MM.1S (cell line): Measurements from ENCODE around the gene TRAIP.
A peak's percentile ranks its signal among the peaks of the same experiment; 100 is the strongest.

ENCODE experiments used
- DNase-seq: peaks from one replicate; pipeline ENCODE4 v3.0.0-alpha.2; 2015
- H2AFZ ChIP-seq: fragments of 300-600 bp; sonication (generic); 2 replicates; pipeline ENCODE4 v1.6.0; 2016; ENCODE audit warnings: antibody characterized with exemption, low read length
- H3F3A ChIP-seq: fragments of 300-600 bp; sonication (generic); 2 replicates; pipeline ENCODE4 v1.6.1; 2016; ENCODE audit warnings: mild to moderate bottlenecking, antibody characterized with exemption, low read length, moderate library complexity, mixed read lengths; ENCODE audit not compliant: insufficient read depth
- H3K27ac ChIP-seq: fragments of 300-600 bp; sonication (generic); 2 replicates; pipeline ENCODE4 v1.5.1; 2016; ENCODE audit warnings: mild to moderate bottlenecking, low read length
- H3K27me3 ChIP-seq: fragments of 300-600 bp; sonication (generic); replicated peaks from 2 replicates; pipeline ENCODE4 v1.6.0; 2016; ENCODE audit warnings: low read length; ENCODE audit not compliant: insufficient read depth
- H3K36me3 ChIP-seq: fragments of 300-600 bp; sonication (generic); replicated peaks from 2 replicates; pipeline ENCODE4 v1.6.1; 2016; ENCODE audit warnings: mild to moderate bottlenecking, low read length, mixed read lengths; ENCODE audit not compliant: insufficient read depth
- H3K4me1 ChIP-seq: fragments of 300-600 bp; sonication (generic); 2 replicates; pipeline ENCODE4 v1.6.1; 2016; ENCODE audit warnings: low read length, mixed read lengths
- H3K4me2 ChIP-seq: fragments of 300-600 bp; sonication (generic); 2 replicates; pipeline ENCODE4 v1.6.0; 2016; ENCODE audit warnings: low read depth, low read length
- H3K4me3 ChIP-seq: fragments of 300-600 bp; sonication (generic); 2 replicates; pipeline ENCODE4 v1.5.1; 2016; ENCODE audit warnings: low read length, mixed read lengths
- H3K79me2 ChIP-seq: fragments of 300-600 bp; sonication (generic); 2 replicates; pipeline ENCODE4 v1.6.1; 2016; ENCODE audit warnings: mixed run types, low read length, mixed read lengths
- H3K9ac ChIP-seq: fragments of 300-600 bp; sonication (generic); 2 replicates; pipeline ENCODE4 v1.6.1; 2016; ENCODE audit warnings: low read length, mixed read lengths
- H3K9me2 ChIP-seq: fragments of 300-600 bp; sonication (generic); replicated peaks from 2 replicates; pipeline ENCODE4 v1.6.1; 2016; ENCODE audit warnings: mild to moderate bottlenecking, low read length, mixed read lengths; ENCODE audit not compliant: insufficient read depth
- H3K9me3 ChIP-seq: fragments of 300-600 bp; sonication (generic); replicated peaks from 2 replicates; pipeline ENCODE4 v1.6.1; 2016; ENCODE audit warnings: mild to moderate bottlenecking, low read length, mixed read lengths; ENCODE audit not compliant: insufficient read depth
- H4K20me1 ChIP-seq: fragments of 300-600 bp; sonication (generic); 2 replicates; pipeline ENCODE4 v1.6.1; 2016; ENCODE audit warnings: mild to moderate bottlenecking, low read length, moderate library complexity, mixed read lengths; ENCODE audit not compliant: insufficient read depth
- EZH2 ChIP-seq: fragments of 300-600 bp; sonication (generic); optimal IDR thresholded peaks from 2 replicates; pipeline ENCODE3; 2017; ENCODE audit warnings: low read depth, mild to moderate bottlenecking, antibody characterized with exemption, low read length, mixed read lengths
- EZH2phosphoT487 ChIP-seq: fragments of 300-600 bp; sonication (generic); IDR thresholded peaks from 2 replicates; pipeline ENCODE4 v1.6.1; 2018; ENCODE audit warnings: antibody characterized with exemption, low read length
- TF ChIP-seq, protein P1 (sequence below): fragments of 300-600 bp; sonication (generic); IDR thresholded peaks from 2 replicates; pipeline ENCODE4 v1.5.1; 2016; ENCODE audit warnings: antibody characterized with exemption, low read length, mixed read lengths

The TRAIP gene

DNA sequence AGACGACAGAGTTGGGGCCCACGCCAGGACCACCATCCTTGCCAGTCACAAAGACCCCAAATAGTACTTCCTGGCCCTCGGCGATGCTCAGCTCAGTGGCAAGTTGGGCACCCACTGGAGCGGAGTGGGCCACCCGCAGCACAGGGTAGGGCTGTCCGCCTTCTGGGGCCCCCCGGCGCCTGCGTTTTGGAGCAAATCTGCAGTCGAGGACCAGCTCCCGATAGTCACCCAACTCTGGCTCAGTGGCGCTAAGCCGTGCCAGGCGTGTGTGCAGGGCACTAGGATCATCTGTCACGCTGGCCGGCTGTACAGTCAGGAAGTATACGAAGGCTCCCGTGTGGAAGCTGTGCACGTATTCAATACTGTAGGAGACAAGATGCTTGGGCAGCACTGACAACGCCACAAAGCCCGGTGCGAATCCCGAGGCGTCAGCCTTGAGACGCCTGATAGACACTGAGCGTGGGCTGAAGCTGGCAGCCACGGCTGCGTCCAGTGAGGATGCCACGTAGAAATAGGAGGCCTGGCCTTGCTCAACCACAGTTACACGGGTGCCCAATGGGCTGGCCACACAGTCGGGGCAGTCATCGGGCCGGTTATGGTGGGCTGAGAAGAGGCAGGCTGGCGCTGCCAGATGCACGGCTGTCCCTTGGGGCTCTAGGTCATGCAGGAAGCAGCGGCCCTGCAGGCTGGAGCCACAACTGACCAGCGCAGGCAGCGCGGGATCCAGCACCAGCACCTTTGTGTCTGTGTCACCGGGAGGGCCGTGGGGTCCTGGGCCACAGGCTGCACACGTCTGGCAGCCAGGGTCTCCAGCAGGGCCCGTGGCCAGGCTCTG lies 46.4 kb upstream of the TRAIP start:
- no peaks in the 10 kb centered on the region for H3K9me3 ChIP-seq
- H3K4me1 ChIP-seq = peaks cover 26% of the 10 kb centered on the region
- no peaks in the 10 kb centered on the region for H3K79me2 ChIP-seq
- no peaks in the 10 kb centered on the region for H3K9me2 ChIP-seq
- no peak for DNase-seq
- H3K4me3 ChIP-seq = no peak overlapping the region
- H3K27me3 ChIP-seq = no peaks in the 10 kb centered on the region
- H3K36me3 ChIP-seq = no peaks in the 10 kb centered on the region
- H3K9ac ChIP-seq = no peak overlapping the region
- H2AFZ ChIP-seq = no peak overlapping the region
- no peaks in the 10 kb centered on the region for H3F3A ChIP-seq
- TF ChIP-seq, protein P1, sequence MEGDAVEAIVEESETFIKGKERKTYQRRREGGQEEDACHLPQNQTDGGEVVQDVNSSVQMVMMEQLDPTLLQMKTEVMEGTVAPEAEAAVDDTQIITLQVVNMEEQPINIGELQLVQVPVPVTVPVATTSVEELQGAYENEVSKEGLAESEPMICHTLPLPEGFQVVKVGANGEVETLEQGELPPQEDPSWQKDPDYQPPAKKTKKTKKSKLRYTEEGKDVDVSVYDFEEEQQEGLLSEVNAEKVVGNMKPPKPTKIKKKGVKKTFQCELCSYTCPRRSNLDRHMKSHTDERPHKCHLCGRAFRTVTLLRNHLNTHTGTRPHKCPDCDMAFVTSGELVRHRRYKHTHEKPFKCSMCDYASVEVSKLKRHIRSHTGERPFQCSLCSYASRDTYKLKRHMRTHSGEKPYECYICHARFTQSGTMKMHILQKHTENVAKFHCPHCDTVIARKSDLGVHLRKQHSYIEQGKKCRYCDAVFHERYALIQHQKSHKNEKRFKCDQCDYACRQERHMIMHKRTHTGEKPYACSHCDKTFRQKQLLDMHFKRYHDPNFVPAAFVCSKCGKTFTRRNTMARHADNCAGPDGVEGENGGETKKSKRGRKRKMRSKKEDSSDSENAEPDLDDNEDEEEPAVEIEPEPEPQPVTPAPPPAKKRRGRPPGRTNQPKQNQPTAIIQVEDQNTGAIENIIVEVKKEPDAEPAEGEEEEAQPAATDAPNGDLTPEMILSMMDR = no peak
- TF ChIP-seq EZH2 (no peak), EZH2phosphoT487 (no peak)
- no peak overlapping the region for H3K4me2 ChIP-seq
- no peaks in the 10 kb centered on the region for H4K20me1 ChIP-seq
- no peak overlapping the region for H3K27ac ChIP-seq

DNA sequence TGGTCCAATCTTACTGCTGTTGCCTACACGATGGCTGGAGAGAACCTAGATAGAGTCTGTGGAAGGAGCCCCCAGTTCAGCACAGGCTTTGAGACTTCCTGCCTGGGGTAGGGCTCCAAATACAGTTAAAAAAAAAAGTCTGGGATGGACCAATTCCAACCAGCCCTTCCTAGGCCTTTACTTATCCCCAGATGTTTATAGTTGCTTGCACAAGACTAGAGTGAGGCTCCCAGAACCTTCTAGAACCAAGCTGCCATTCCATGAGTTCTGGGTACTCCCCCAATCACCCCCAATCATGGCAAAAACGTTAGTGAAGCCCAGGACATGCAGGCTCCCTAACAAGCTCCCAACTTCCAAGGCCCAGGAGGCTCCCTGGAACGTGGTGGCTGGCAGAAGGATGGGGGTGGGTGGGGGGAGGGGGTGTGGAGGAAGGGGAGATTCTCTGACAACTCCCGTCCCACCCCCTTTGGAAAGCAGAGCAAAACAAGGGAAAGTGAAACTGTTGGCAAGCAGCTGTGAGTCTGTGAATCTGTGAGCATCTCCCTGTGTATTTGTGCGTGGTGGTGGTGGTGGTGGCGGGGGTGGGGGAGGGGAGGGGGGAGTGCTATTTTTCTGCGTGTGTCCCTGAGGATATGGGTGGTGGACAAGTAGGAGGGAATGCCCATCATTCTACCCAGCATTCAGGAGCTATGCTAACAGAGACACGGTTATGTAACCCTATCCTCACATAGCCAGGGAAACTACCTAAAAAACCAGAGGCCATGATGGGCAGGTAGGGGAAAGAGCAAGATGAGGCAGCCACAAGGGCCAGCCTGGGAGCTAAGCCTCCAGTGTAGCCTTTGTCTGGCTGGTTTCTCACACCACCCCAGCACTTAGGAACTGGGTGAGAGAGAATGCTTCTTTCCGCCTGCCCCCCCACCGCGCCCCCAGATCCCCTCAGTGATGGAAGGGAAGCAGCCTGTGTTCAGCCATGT lies 45.3 kb upstream of the TRAIP start:
- Histone ChIP-seq H4K20me1 (no peaks in the 10 kb centered on the region), H3K27ac (no peak overlapping the region), H3K27me3 (no peaks in the 10 kb centered on the region), H3K4me3 (no peak overlapping the region), H3K9me3 (no peaks in the 10 kb centered on the region), H3K4me1 (peaks cover 26% of the 10 kb centered on the region), H3K4me2 (no peak overlapping the region), H3K9ac (no peak overlapping the region), H3K36me3 (no peaks in the 10 kb centered on the region), H3F3A (no peaks in the 10 kb centered on the region), H3K79me2 (no peaks in the 10 kb centered on the region), H3K9me2 (no peaks in the 10 kb centered on the region), H2AFZ (no peak overlapping the region)
- DNase-seq = no peak
- TF ChIP-seq EZH2phosphoT487 (no peak), EZH2 (no peak)
- TF ChIP-seq, protein P1 = no peak

DNA sequence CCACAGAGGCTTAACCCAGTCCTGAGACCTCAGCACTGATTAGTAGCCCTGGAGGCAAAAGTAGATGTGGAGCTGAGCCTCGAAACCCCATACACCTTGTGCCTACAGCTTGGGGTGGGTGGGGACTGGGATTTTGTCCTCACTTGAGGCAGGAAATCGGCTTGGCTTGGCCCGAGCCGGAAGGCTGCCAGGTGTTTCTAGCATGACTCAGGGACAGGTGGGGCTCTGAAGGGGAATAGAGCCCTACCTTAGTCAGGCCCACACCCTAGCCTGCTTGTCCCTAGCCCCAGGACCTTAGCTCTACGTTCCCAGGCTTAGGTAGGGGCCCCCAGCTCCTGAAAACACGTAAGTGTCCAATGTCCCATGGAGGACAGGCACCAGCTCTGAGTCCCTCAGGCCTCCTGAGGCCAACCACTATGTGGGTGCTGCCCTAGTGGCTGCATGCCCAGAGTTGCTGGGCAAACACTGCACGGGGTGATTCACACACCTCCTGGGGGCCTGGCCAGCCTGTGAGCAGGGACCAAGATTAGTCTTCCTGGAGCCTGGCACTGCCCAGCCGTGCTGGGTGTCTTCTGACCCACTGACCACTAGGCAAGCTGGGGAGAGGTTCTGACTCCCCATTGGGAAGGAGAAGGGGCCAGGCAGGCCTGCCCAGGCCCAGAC lies 44.3 kb upstream of the TRAIP start:
- Histone ChIP-seq H3K36me3 (no peaks in the 10 kb centered on the region), H3K27me3 (no peaks in the 10 kb centered on the region), H3K9me3 (no peaks in the 10 kb centered on the region), H3K4me3 (no peak overlapping the region), H3K4me1 (peaks cover 16% of the 10 kb centered on the region), H3K9ac (no peak overlapping the region), H3K9me2 (no peaks in the 10 kb centered on the region), H3K4me2 (peak overlapping the region; percentile 10; the same call in 1 of the 2 replicates), H3K79me2 (no peaks in the 10 kb centered on the region), H2AFZ (0 out of 2 replicates have a peak overlapping the region, but pooled peaks have one; percentile 11), H3K27ac (peak overlapping the region; percentile 22; the same call in 1 of the 2 replicates), H4K20me1 (no peaks in the 10 kb centered on the region), H3F3A (no peaks in the 10 kb centered on the region)
- DNase-seq = peak; percentile 39
- TF ChIP-seq, protein P1 = no peak
- TF ChIP-seq EZH2 (no peak), EZH2phosphoT487 (no peak)
